IMR-90 (cell line): ENCODE results near the gene CELSR1. TPM values are rescaled to one million over a fixed set of nuclear protein-coding genes. Genes with fewer than 3 reads are reported as not detected.

Source experiments
- CEBPB ChIP-seq: IDR thresholded peaks from 2 replicates; pipeline ENCODE4 v1.6.1; 2012; ENCODE audit warnings: low read depth, low read length, improper control_type of control experiment
- polyA plus RNA-seq, 3 experiments: library from polyadenylated mRNA; depleted of rRNA; stranded (reverse); fragments of >200 nt; gene quantifications; 2 replicates each; pipeline ENCODE4 v1.2.3, GENCODE V29; 2012; ENCODE audit warnings: low replicate concordance in 1 of 3
- total RNA-seq: library from RNA; depleted of rRNA; stranded (reverse); fragments of >200 nt; gene quantifications from 2 replicates; pipeline ENCODE4 v1.2.3, GENCODE V29; 2012
- TF ChIP-seq, protein P1 (sequence below): conservative IDR thresholded peaks from 2 replicates; pipeline ENCODE4 v1.5.1; 2012; ENCODE audit warnings: mild to moderate bottlenecking, low read depth, low read length, improper control_type of control experiment

Gene CELSR1
- total and polyA plus RNA-seq, 2 of the 4 experiments (the other 2 are of a cell fraction): 0.36 to 0.82 TPM

DNA sequence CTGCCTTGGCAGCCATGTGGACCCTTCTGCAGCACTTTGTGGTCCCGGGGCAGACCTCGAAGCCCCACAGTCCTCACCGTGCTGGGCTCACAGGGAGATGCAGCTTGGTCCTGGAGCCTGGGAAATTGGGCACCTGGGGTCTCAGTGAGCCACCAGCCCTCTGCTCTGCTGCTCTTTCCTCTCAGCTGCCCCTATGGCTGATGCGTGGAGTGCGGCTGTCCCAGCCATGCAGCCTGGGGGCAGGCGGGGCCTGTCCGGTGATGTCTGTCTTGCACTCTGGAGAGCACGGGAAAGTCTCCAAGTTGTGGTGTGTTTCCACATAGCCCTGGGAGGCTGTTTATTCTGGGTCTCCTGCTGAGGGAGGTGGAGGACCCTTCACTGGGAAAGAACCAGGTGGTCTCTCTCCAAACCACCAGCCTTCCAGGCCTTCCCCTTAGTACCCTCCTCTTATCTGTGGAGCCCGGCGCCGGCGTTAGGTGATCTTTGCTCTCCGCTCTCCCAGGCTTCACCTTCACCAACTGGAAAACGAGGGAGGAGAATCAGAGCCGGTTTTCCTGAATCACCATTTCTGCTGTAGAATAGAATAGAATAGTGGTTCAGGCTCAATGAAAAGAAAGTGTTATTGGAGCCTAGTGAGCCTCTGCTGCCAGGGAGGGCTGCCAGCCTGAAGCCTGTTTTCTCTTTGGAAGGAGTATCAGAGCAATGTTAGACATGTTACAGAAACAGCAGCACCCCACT, 41.6 kb upstream of the CELSR1 start (continued):
- TF ChIP-seq CEBPB: no peak
- TF ChIP-seq, protein P1, sequence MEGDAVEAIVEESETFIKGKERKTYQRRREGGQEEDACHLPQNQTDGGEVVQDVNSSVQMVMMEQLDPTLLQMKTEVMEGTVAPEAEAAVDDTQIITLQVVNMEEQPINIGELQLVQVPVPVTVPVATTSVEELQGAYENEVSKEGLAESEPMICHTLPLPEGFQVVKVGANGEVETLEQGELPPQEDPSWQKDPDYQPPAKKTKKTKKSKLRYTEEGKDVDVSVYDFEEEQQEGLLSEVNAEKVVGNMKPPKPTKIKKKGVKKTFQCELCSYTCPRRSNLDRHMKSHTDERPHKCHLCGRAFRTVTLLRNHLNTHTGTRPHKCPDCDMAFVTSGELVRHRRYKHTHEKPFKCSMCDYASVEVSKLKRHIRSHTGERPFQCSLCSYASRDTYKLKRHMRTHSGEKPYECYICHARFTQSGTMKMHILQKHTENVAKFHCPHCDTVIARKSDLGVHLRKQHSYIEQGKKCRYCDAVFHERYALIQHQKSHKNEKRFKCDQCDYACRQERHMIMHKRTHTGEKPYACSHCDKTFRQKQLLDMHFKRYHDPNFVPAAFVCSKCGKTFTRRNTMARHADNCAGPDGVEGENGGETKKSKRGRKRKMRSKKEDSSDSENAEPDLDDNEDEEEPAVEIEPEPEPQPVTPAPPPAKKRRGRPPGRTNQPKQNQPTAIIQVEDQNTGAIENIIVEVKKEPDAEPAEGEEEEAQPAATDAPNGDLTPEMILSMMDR: no peak
